Measurements from ENCODE around the gene COMTD1.
"Not testable (repeated sequence)": the region's sequence is repeated elsewhere in the genome, so short reads cannot be mapped to it uniquely, and the experiment has no call there.

The COMTD1 gene

GRCh38 chr10:75201793-75202307, 33.9 kb downstream of the COMTD1 start:
- Histone ChIP-seq H2BK15ac (replicated peaks; ENCODE audit: low read depth) (no peak overlapping the region), H3K18ac (ENCODE audit: low read length) (no peak overlapping the region), H3K4me3 (ENCODE audit: low read length) (no peak overlapping the region), H3K9ac (ENCODE audit: low read length) (no peak overlapping the region), H3K79me1 (ENCODE audit: low read length) (no peaks in the 10 kb centered on the region), H3K4me2 (ENCODE audit: low read length) (no peak overlapping the region), H3K27ac (ENCODE audit: low read depth, low read length) (no peak overlapping the region), H3K36me3 (ENCODE audit: control insufficient read depth, insufficient read depth, low read length) (no peaks in the 10 kb centered on the region), H3K23ac (ENCODE audit: low read length) (no peak overlapping the region), H3K27me3 (ENCODE audit: insufficient read depth, low read length, poor library complexity) (no peaks in the 10 kb centered on the region), H2BK5ac (ENCODE audit: low read length) (no peak overlapping the region), H3K4ac (ENCODE audit: low read depth, low read length) (no peak overlapping the region), H4K8ac (ENCODE audit: low read depth, low read length) (no peak overlapping the region), H4K5ac (ENCODE audit: low read length) (no peak overlapping the region), H2BK120ac (ENCODE audit: low read depth, low read length) (no peak overlapping the region), H3K56ac (ENCODE audit: low read length) (no peak overlapping the region), H3K4me1 (ENCODE audit: control insufficient read depth, low read depth, low read length) (peaks cover under 1% of the 10 kb centered on the region), H2AK5ac (ENCODE audit: low read length) (no peak overlapping the region), H3K79me2 (ENCODE audit: control insufficient read depth, insufficient read depth, low read length) (no peaks in the 10 kb centered on the region)
- no CpG with 5 or more reads among the region's 9 CpGs for WGBS (ENCODE audit: extremely low coverage, insufficient coverage, low lambda C conversion rate)
- DNase-seq, result no peak

DNA sequence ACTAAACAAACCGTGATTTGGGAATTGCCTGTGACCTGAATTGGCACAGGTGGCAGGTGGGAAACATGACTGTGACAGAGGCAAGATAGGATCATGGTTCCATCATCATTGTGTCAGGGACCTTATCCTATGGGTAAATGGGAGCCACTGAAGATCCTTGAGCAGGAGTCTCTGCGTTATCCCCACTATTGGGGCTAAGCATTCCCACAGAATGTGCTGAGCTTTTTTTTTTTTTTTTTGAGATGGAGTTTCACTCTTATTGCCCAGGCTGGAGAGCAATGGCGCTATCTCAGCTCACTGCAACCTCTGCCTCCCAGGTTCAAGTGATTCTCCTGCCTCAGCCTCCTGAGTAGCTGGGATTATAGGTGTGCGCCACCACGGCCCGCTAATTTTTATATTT, 35.8 kb downstream of the COMTD1 start:
- H3K23ac ChIP-seq (ENCODE audit: low read length); H3K79me2 ChIP-seq (ENCODE audit: control insufficient read depth, insufficient read depth, low read length); H2BK5ac ChIP-seq (ENCODE audit: low read length); H2BK15ac ChIP-seq (replicated peaks; ENCODE audit: low read depth); H3K27ac ChIP-seq (ENCODE audit: low read depth, low read length); H2AK5ac ChIP-seq (ENCODE audit: low read length); H3K4me1 ChIP-seq (ENCODE audit: control insufficient read depth, low read depth, low read length); DNase-seq; H3K4me2 ChIP-seq (ENCODE audit: low read length); H3K56ac ChIP-seq (ENCODE audit: low read length); H3K79me1 ChIP-seq (ENCODE audit: low read length); H3K18ac ChIP-seq (ENCODE audit: low read length); H3K27me3 ChIP-seq (ENCODE audit: insufficient read depth, low read length, poor library complexity); H3K36me3 ChIP-seq (ENCODE audit: control insufficient read depth, insufficient read depth, low read length); H3K4me3 ChIP-seq (ENCODE audit: low read length); H2BK120ac ChIP-seq (ENCODE audit: low read depth, low read length); H4K8ac ChIP-seq (ENCODE audit: low read depth, low read length); H3K4ac ChIP-seq (ENCODE audit: low read depth, low read length); H4K5ac ChIP-seq (ENCODE audit: low read length); H3K9ac ChIP-seq (ENCODE audit: low read length): not testable (repeated sequence)
- no CpG with 5 or more reads among the region's 6 CpGs for WGBS (ENCODE audit: extremely low coverage, insufficient coverage, low lambda C conversion rate)

DNA sequence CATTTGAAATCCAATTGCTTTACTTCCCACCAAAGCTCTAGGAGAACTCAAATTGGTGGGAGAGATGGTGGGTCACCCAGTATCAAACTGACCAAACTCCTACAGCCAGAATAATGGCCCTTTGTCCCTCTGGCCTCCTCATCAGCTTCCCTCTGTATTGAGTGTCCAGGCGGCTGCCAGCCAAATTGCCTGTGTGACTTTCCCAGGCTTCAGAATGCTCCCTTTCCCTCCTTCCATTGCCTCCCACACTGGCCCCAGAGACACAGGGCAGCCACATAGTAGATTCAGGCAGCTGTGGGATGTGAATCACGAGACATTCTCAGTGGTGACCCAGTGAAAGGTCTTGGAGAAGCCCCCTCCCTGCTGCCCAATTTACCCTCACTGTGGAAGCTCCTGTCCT, 37.9 kb downstream of the COMTD1 start:
- H2BK5ac ChIP-seq (ENCODE audit: low read length), result no peak overlapping the region
- H3K4me2 ChIP-seq (ENCODE audit: low read length), result no peak overlapping the region
- no peaks in the 10 kb centered on the region for H3K27me3 ChIP-seq (ENCODE audit: insufficient read depth, low read length, poor library complexity)
- no peak overlapping the region for H2AK5ac ChIP-seq (ENCODE audit: low read length)
- DNase-seq, result no peak
- H3K4ac ChIP-seq (ENCODE audit: low read depth, low read length), result no peak overlapping the region
- no peak overlapping the region for H4K5ac ChIP-seq (ENCODE audit: low read length)
- no peak overlapping the region for H3K18ac ChIP-seq (ENCODE audit: low read length)
- no peak overlapping the region for H2BK15ac ChIP-seq (replicated peaks; ENCODE audit: low read depth)
- WGBS (ENCODE audit: extremely low coverage, insufficient coverage, low lambda C conversion rate), result no CpG with 5 or more reads among the region's 2 CpGs
- no peak overlapping the region for H3K23ac ChIP-seq (ENCODE audit: low read length)
- H3K79me1 ChIP-seq (ENCODE audit: low read length), result no peaks in the 10 kb centered on the region
- H3K27ac ChIP-seq (ENCODE audit: low read depth, low read length), result no peak overlapping the region
- no peak overlapping the region for H2BK120ac ChIP-seq (ENCODE audit: low read depth, low read length)
- no peak overlapping the region for H3K4me3 ChIP-seq (ENCODE audit: low read length)
- no peaks in the 10 kb centered on the region for H3K36me3 ChIP-seq (ENCODE audit: control insufficient read depth, insufficient read depth, low read length)
- no peak overlapping the region for H3K9ac ChIP-seq (ENCODE audit: low read length)
- no peaks in the 10 kb centered on the region for H3K4me1 ChIP-seq (ENCODE audit: control insufficient read depth, low read depth, low read length)
- no peak overlapping the region for H4K8ac ChIP-seq (ENCODE audit: low read depth, low read length)
- no peak overlapping the region for H3K56ac ChIP-seq (ENCODE audit: low read length)
- H3K79me2 ChIP-seq (ENCODE audit: control insufficient read depth, insufficient read depth, low read length), result no peaks in the 10 kb centered on the region

DNA sequence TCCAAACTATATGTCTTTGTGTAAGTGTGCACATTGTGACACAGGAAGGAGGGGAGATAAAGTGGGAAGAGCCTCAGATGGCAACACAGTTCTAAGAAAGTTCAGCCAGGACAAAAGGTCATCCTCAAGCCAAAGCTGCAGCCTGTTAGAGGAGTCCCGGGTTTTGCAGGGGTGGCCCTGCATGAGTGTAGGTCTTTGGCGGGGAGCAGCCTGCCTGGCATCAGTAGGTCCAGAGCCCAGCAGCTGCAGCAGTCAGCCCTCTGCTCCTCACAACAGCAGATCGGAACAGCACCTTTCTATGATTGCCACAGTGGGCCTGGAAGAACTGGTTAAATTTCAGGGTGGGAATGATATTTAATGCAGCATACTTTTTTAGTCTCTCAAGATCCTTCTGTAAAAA, 38.7 kb downstream of the COMTD1 start:
- H3K27ac ChIP-seq (ENCODE audit: low read depth, low read length), result no peak overlapping the region
- no peak overlapping the region for H4K8ac ChIP-seq (ENCODE audit: low read depth, low read length)
- H3K27me3 ChIP-seq (ENCODE audit: insufficient read depth, low read length, poor library complexity), result no peaks in the 10 kb centered on the region
- no peaks in the 10 kb centered on the region for H3K4me1 ChIP-seq (ENCODE audit: control insufficient read depth, low read depth, low read length)
- H3K4me3 ChIP-seq (ENCODE audit: low read length), result no peak overlapping the region
- WGBS (ENCODE audit: extremely low coverage, insufficient coverage, low lambda C conversion rate), result no CpG with 5 or more reads among the region's 3 CpGs
- H3K4ac ChIP-seq (ENCODE audit: low read depth, low read length), result no peak overlapping the region
- no peak overlapping the region for H2BK15ac ChIP-seq (replicated peaks; ENCODE audit: low read depth)
- no peak overlapping the region for H2BK120ac ChIP-seq (ENCODE audit: low read depth, low read length)
- H3K36me3 ChIP-seq (ENCODE audit: control insufficient read depth, insufficient read depth, low read length), result no peaks in the 10 kb centered on the region
- H3K9ac ChIP-seq (ENCODE audit: low read length), result no peak overlapping the region
- no peak overlapping the region for H3K18ac ChIP-seq (ENCODE audit: low read length)
- H3K56ac ChIP-seq (ENCODE audit: low read length), result no peak overlapping the region
- H2BK5ac ChIP-seq (ENCODE audit: low read length), result no peak overlapping the region
- no peak overlapping the region for H3K4me2 ChIP-seq (ENCODE audit: low read length)
- no peak overlapping the region for H3K23ac ChIP-seq (ENCODE audit: low read length)
- H3K79me1 ChIP-seq (ENCODE audit: low read length), result no peaks in the 10 kb centered on the region
- no peaks in the 10 kb centered on the region for H3K79me2 ChIP-seq (ENCODE audit: control insufficient read depth, insufficient read depth, low read length)
- H2AK5ac ChIP-seq (ENCODE audit: low read length), result no peak overlapping the region
- no peak for DNase-seq
- H4K5ac ChIP-seq (ENCODE audit: low read length), result no peak overlapping the region

DNA sequence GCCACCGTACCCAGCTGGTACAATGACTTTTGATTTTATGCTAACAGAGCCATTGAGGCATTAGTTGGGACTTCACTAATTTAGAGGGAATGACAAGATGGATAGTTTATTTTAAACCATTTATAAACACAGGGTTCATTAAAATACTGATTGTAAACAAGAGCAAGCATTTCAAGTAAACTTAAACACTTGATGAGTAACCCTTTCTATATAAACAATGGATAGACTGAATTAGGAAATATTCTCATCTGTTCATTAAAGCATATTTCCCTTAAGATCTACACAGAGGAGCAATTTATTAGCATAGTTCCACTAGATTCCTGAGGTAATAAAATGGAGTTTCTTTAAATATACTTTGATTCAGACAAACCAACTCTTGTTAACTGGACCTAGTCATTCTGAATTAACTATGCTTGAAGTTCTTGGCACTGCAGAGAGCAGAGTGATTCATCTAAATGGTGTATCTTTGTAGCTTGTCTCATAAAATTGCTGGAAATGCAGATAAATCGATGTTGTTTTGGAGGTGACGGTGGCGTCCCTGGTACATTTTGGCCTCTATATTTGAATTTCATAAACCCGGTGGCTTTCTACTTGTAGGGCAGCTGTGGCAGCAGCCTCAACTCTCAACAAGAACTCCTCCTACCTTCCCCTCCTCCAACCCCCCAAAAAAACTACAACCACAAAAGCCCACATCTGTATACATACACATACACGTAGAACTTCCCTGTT, 40.6 kb downstream of the COMTD1 start:
- no peak overlapping the region for H3K9ac ChIP-seq (ENCODE audit: low read length)
- H3K27ac ChIP-seq (ENCODE audit: low read depth, low read length), result no peak overlapping the region
- no peak overlapping the region for H2BK120ac ChIP-seq (ENCODE audit: low read depth, low read length)
- H3K23ac ChIP-seq (ENCODE audit: low read length), result no peak overlapping the region
- no peak overlapping the region for H4K5ac ChIP-seq (ENCODE audit: low read length)
- H3K4ac ChIP-seq (ENCODE audit: low read depth, low read length), result no peak overlapping the region
- no peak overlapping the region for H4K8ac ChIP-seq (ENCODE audit: low read depth, low read length)
- H3K79me1 ChIP-seq (ENCODE audit: low read length), result no peaks in the 10 kb centered on the region
- no peak for DNase-seq
- no peak overlapping the region for H3K4me2 ChIP-seq (ENCODE audit: low read length)
- no peaks in the 10 kb centered on the region for H3K36me3 ChIP-seq (ENCODE audit: control insufficient read depth, insufficient read depth, low read length)
- no peak overlapping the region for H3K56ac ChIP-seq (ENCODE audit: low read length)
- no peak overlapping the region for H2BK15ac ChIP-seq (replicated peaks; ENCODE audit: low read depth)
- H3K79me2 ChIP-seq (ENCODE audit: control insufficient read depth, insufficient read depth, low read length), result no peaks in the 10 kb centered on the region
- no CpG with 5 or more reads among the region's 6 CpGs for WGBS (ENCODE audit: extremely low coverage, insufficient coverage, low lambda C conversion rate)
- no peak overlapping the region for H3K4me3 ChIP-seq (ENCODE audit: low read length)
- H2BK5ac ChIP-seq (ENCODE audit: low read length), result no peak overlapping the region
- H3K27me3 ChIP-seq (ENCODE audit: insufficient read depth, low read length, poor library complexity), result no peaks in the 10 kb centered on the region
- no peak overlapping the region for H3K18ac ChIP-seq (ENCODE audit: low read length)
- no peak overlapping the region for H2AK5ac ChIP-seq (ENCODE audit: low read length)
- no peaks in the 10 kb centered on the region for H3K4me1 ChIP-seq (ENCODE audit: control insufficient read depth, low read depth, low read length)

GRCh38 chr10:75194625-75195024, 41.1 kb downstream of the COMTD1 start:
- not testable (repeated sequence) for H3K4me2 ChIP-seq (ENCODE audit: low read length); H4K8ac ChIP-seq (ENCODE audit: low read depth, low read length); H3K27ac ChIP-seq (ENCODE audit: low read depth, low read length); H3K4me1 ChIP-seq (ENCODE audit: control insufficient read depth, low read depth, low read length); H2BK5ac ChIP-seq (ENCODE audit: low read length); H2AK5ac ChIP-seq (ENCODE audit: low read length); H3K4ac ChIP-seq (ENCODE audit: low read depth, low read length); H3K4me3 ChIP-seq (ENCODE audit: low read length); H3K18ac ChIP-seq (ENCODE audit: low read length); H3K23ac ChIP-seq (ENCODE audit: low read length); H3K36me3 ChIP-seq (ENCODE audit: control insufficient read depth, insufficient read depth, low read length); H3K9ac ChIP-seq (ENCODE audit: low read length); H3K27me3 ChIP-seq (ENCODE audit: insufficient read depth, low read length, poor library complexity); H3K79me1 ChIP-seq (ENCODE audit: low read length); H2BK120ac ChIP-seq (ENCODE audit: low read depth, low read length); H4K5ac ChIP-seq (ENCODE audit: low read length); H3K56ac ChIP-seq (ENCODE audit: low read length); DNase-seq; H3K79me2 ChIP-seq (ENCODE audit: control insufficient read depth, insufficient read depth, low read length); H2BK15ac ChIP-seq (replicated peaks; ENCODE audit: low read depth)
- no CpG with 5 or more reads among the region's 4 CpGs for WGBS (ENCODE audit: extremely low coverage, insufficient coverage, low lambda C conversion rate)

All from mesendoderm (in vitro differentiated cells).